SU-DHL-6 (cell line): ENCODE results near the gene OMA1.

Source experiments
- EZH2phosphoT487 ChIP-seq: fragments of 200-600 bp; sonication (generic), shearing (Covaris generic); conservative IDR thresholded peaks from 2 replicates; pipeline ENCODE4 v1.6.1; 2018; ENCODE audit warnings: mild to moderate bottlenecking, antibody characterized with exemption, low read length, moderate library complexity, mixed read lengths
- TF ChIP-seq, protein P1 (sequence below): fragments of 200-600 bp; sonication (generic); IDR thresholded peaks from one replicate; pipeline ENCODE4 v1.5.1; 2017; ENCODE audit warnings: antibody characterized with exemption, mild to moderate bottlenecking, low read length, moderate library complexity; ENCODE audit not compliant: insufficient read depth, poor library complexity, severe bottlenecking

- TF ChIP-seq, protein P1, sequence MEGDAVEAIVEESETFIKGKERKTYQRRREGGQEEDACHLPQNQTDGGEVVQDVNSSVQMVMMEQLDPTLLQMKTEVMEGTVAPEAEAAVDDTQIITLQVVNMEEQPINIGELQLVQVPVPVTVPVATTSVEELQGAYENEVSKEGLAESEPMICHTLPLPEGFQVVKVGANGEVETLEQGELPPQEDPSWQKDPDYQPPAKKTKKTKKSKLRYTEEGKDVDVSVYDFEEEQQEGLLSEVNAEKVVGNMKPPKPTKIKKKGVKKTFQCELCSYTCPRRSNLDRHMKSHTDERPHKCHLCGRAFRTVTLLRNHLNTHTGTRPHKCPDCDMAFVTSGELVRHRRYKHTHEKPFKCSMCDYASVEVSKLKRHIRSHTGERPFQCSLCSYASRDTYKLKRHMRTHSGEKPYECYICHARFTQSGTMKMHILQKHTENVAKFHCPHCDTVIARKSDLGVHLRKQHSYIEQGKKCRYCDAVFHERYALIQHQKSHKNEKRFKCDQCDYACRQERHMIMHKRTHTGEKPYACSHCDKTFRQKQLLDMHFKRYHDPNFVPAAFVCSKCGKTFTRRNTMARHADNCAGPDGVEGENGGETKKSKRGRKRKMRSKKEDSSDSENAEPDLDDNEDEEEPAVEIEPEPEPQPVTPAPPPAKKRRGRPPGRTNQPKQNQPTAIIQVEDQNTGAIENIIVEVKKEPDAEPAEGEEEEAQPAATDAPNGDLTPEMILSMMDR, result no peak
- TF ChIP-seq EZH2phosphoT487, result no peak
Measured at GRCh38 chr1:58585581-58586151, 39.1 kb upstream of the OMA1 start.
